GM12873 (cell line): ENCODE measurements around the gene TNNT3.
A peak's percentile ranks its signal among the peaks of the same experiment; 100 is the strongest.

Source experiments
- CTCF ChIP-seq: IDR thresholded peaks from 2 replicates; pipeline ENCODE4 v1.5.1; 2012; ENCODE audit warnings: low read depth, mild to moderate bottlenecking, moderate library complexity, low read length, control low read depth; ENCODE audit not compliant: insufficient read depth; ENCODE audit errors: missing control alignments

TNNT3 gene

GRCh38 chr11:1949922-1950321 is 30.4 kb downstream of the TNNT3 start:
- no peak for TF ChIP-seq CTCF

DNA sequence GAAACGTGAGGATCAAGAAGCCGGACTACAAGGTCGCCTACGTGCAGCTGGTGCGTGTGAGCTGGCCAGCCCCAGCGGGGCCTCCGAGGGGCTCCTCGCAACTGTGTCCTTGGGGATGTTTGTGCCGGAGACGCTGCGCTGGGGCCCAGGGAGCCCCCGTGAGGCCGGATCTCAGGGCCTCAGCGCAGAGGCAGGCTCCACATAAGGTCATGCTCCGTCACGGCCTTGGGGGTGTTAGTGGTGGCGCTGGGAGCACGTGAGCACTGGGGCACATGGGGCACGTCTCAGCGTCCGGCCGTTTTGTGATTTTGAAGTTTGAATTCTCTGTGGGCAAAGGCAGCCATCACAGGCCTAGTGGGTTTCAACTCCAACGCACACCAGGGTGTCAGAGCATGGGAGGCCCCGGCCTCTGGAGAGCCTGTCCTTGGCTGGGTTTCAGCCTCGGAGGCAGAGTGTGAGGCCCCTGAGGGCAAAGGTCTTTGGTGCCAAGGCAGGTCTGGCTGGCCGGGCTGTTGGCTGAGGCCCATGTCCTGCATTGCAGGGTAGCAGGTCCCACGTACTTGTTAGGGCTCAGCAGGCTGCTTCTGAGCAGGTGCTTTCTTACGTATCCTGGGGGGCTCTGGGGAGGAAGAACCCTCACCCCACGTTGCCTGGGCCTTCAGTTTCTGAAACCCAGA is 33.4 kb downstream of the TNNT3 start:
- TF ChIP-seq CTCF = no peak

DNA sequence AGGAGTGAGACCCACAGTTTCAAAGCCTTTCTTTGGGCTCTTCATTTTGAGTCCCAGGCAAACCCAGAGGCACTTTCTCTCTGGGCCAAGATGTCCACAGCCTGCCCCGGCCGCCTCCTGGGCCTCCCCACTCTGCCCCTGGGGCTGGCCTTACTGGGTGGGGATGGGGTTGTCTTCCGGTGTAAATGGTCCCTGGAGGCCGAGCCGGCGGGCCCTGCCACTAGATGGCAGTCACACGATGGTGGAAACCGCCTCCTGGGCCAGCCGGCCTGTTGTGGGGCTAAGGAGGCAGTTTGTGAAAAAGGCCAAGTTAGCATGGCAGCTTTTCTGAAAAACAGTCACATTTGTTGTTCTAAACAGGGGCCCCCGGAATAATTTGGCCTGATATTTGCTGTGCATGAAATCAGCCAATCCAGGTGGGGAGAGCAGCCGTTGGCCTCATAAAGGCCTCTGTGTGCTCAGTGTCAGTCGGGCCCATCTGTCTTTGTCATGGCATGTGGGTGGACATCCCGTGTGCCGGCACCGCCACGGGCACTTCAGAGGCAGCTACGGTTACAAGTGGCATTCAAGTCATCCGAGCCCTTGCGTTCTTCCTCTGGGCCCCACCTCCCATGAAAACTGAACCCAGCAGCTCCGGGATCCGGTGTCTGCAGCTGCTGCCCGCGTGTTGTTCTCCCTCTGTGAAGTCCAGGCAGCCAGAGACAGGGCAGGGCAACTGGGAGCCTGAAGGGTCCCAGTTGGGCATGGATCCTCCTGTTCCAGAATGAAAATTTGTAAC is 34.2 kb downstream of the TNNT3 start:
- peak; percentile 14 for TF ChIP-seq CTCF

DNA sequence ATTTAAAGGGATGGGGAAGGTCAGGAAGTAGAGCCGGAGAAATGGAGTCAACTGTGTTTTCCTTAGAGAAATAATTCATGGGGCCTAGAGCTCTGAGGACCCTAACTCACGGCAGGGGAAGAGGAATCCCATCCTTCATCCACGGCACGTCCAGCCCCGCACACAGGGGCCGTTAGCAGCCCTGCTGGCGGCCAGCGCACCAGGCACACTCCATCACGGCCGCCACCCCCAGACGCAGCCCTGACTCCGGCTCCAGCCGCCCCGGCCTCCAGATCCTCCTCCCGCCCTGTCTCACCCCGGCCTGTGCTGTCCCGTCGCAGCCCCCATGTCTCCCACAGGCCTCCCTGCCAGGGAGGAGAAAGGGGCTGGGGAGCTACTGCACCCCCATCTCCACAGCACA is 38.9 kb downstream of the TNNT3 start:
- no peak for TF ChIP-seq CTCF

DNA sequence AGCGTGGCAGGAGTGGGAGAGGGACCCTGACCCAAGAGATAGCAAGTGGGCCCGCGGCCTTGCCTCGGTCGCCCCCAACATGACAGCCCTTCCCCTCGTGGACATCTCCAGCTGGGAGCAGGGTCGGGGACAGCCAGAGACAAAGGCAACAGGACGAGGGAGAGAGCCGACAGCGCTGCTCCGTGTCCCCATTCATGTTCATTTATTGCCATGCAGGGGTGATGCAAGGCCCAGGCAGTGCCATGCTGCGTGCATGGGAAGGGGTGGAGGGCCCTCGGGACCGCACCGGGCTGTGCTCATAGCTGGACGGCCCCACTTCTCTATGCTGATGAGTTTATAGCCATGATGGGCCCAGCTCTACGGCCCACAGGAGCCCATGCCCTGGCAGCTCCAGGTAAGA is 40.3 kb downstream of the TNNT3 start:
- no peak for TF ChIP-seq CTCF

DNA sequence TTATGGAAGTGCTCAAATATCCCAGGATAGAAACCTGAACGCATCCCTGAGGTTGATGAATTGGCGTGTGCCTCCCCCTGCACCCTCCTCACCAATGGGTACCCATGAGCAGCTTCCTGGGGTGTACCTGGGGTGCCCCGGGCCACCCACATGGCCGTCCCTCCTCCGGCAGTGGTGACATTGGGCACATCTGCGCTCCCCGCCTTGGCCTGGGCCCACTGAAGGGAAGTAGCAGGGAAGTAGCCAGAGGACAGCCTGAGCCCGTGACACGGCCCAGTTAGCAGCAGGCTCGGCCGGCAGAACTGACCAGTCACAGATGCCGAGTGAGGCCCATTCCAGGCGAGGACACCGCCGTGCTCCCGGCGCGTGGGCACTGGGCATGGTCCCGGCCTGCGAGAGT is 44.4 kb downstream of the TNNT3 start:
- TF ChIP-seq CTCF = no peak

DNA sequence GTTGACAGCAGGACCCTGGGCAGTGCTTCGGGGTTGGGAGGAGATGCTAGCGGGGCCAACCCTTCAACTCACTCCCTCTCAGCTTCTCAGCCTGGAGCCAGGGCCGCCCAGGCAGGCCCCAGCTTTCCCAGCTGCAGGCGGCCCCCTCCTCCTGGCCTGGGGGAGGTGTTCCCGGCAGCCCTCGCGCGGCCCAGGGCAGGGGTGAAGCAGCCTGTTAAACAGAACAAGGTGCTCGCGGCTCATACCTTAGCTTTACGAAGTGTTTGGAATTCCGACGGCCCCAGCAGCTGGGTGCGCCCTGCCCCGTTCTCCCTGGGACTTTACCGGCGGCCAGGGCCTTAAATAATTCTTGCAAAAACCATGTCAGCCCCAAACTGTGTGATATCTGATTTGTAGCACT is 44.8 kb downstream of the TNNT3 start:
- TF ChIP-seq CTCF = no peak
